Glomerular endothelial cell (primary cell): ENCODE data around the gene MYO1B. TPM values are rescaled to one million over a fixed set of nuclear protein-coding genes. Genes with fewer than 3 reads are reported as not detected.

Source experiments
- DNase-seq: peaks from one replicate; pipeline ENCODE4 v3.0.0-alpha.2; 2011; ENCODE audit warnings: low read depth, low spot score; ENCODE audit errors: extremely low read depth
- total RNA-seq: library from RNA; depleted of rRNA; stranded (reverse); fragments of >200 nt; gene quantifications from 2 replicates; pipeline ENCODE4 v1.2.3, GENCODE V29; 2015

The MYO1B gene
- total RNA-seq, 1 donor from 2014 or later = 232 TPM

DNA sequence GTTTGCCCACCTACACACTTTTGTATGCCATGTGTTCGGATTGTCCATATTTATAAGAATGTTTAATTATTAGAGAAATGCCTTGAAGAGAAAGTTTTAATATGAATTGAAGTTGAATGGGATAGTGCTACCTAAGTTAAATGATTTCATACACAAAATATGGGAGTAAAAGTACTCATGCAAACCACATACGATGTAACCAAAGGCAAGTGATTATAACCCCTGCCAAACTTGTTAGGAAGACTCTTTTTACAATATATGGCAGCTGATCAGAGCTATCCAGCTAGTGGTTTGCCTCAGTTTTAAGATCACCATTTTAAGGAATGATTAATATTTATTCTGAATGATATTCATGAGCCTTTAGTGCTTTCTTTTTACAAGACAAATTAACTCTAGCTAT, 106.7 kb downstream of the MYO1B start:
- no peak for DNase-seq

DNA sequence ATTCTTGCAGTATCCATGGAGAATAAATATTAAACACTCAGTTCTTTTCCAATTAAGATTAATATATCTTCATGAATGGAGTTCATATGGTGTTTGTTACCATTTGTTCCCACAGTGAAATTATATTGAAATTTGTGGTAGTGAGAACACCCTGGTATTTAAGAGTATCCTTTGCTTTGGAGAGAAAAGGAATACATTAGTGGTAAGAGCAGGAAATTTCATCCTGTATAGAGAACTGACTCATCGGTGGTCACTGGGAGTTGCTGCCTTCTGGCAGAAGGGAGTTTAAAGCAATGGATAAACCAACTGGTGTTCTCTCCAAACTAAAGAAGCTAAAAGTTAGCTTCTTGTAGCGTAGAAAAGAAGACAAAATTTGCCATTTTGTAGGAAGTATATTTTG, 107.3 kb downstream of the MYO1B start:
- no peak for DNase-seq

DNA sequence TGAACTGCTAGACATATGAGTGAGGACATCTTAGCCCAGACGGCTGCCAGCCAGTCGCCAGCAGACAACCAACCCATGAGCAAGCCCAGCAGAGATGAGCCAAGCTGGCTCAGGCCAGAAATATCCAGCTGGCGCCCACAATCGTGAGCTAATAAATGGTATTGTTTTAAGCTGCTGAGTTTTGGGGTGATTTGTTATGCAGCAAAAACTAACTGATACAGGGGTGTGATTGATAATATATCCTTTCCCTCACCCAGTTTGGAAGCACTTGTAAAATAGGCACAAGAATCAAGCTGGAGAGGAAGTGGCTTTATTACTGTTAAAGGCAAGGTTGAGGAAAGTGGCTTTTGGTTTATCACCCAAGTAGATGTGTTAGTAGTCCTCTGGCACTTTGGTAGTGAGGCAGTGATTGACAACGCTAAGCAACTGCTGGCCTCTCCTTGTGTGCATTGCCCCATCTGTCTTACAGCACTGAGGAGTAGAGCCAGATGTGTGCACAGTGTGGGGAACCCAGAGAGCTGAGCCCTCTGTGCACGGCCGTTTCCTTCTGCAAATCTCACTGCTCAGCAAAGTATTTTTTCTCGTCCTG, 110.1 kb downstream of the MYO1B start:
- no peak for DNase-seq

DNA sequence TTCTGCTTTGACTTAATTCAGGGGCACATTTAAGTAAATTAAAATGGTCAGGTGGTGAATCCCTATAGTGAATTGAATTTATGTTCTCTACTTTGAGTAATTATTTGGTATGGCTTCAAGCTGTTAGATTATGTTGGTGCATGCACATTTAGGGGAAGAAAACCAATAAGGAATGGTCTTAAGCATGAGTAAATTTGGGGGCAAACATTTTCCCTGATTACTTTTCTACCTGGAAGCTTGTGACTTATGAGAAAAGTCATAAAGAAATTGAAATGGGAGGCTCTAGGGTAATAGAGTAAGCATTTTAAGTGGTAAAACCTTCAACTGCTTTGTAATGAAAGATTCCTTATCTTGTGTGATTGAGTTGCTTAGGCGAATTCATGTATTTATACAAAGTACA, 112.5 kb downstream of the MYO1B start:
- DNase-seq = no peak

DNA sequence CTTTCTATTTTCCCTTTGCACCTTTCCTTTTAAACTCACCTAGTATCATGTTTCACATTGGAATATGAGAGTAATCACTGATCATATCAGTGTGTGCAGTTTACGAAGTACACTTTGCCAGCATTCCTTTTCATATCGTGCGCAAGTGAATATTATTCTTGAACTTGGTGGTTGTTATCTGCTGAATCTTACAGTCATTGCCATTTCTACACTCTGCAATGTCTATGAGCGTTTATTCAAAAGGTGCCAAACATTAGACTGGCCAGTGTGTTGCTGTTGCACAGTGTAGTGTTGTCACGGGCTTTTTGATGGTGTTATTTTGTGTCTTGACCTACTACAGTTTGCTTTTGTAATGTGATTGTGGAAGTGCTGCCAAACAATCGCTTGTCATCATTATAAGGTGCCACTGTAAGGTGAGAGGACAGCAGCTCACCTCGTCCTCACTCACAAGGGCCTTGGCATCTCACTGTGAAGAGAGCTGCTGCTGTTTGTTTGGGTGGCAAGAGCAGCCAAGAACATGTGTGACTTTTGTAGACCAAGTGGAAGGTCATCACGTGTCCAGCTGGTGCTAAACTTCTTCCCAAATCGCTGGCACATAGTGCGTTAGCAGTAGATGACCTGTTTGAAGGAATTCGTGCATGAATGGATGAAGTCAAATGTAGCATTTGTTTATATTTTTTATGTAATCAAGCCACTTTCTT, 113.3 kb downstream of the MYO1B start:
- DNase-seq = no peak

DNA sequence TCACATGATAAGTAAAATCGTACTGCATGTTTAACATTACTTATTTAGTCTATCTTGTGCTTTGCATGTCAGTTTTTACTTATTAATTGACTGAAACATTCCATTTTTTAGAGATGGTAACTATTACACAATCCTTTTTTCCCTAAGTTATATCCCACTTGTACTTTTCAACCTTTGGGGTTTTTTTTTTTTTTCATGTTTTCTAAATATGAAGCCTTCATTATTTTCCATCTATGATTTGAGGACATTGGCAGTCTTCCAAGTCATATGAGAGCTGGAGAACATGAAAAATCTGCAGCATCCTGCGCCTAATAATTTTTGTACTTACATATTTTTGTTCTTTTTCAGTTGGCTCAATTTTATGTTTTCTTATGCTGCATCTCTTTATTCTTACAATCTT, 113.9 kb downstream of the MYO1B start:
- no peak for DNase-seq

DNA sequence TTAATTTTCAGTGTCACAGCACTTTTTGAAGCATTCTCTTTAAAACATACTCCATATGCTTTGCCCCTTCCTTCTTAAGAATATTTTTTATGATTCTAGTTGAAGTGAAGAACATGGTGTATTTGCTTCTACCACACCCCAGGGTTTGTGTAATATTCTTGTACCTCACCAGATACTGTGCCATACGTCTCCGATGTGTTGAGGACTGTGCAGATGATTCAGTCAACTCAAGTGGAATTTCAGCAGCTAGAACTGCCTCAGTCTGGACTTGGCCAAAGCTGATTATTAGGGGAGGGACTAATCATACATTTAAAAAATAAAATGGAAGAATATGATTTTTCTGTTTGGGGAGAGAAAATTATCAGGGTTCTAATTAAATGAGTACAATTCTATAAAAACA, 115.7 kb downstream of the MYO1B start:
- DNase-seq = no peak

DNA sequence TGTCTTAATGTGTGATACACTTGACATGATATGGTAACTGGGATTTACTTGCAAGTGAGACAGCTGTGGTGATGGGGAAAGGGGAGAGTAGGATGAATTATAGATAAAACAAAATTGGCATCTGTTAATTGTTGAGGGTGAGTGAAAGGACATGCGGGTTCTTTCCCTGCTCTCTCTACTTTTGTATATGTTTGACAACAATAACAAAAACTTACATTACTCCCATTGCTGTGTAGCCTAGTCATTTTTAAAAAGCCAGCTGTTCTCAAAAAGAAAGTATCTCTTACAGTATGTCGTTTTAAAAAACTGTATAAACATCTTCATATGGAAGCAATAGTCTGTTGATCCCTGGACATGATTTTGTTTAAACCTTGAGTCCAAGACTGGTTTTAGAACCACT, 117.6 kb downstream of the MYO1B start:
- DNase-seq = no peak

DNA sequence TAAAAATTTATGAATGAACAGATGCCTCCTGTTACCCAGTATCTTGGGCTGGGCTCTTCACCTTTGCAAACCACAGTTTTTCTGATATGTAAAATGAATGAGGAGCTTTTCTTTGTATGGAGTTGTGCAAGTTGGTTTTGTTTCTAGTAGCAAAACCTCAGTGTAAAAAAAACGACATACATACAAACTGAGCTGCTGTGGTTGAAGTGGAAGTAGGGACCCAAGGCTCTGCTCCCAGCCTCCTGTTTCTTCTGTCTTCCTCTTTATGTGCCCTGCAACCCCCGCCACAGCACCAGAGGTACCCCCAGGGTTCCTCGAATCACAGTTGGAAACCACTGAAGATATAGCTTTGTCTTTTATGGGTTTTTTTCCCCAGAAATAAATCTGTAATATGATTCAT, 118.1 kb downstream of the MYO1B start:
- DNase-seq = no peak

DNA sequence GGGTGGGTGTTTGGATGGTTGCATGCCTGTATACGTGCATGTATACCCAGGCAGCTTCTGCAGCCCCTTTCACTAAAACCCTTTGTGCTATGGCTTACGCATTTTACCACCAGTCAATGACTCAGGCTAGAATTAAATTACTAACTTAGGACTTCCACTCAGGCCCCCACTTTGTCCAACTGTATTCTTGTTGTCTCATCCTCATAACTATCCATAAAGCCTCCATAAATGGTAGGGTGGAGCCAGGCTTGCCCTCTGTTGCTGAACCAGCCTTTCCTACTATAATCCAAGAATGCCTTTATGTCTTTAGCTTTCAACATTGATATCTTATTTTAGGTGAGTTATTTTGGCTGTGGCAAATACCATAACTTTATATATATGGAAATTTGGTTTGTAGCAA, 119.9 kb downstream of the MYO1B start:
- no peak for DNase-seq

DNA sequence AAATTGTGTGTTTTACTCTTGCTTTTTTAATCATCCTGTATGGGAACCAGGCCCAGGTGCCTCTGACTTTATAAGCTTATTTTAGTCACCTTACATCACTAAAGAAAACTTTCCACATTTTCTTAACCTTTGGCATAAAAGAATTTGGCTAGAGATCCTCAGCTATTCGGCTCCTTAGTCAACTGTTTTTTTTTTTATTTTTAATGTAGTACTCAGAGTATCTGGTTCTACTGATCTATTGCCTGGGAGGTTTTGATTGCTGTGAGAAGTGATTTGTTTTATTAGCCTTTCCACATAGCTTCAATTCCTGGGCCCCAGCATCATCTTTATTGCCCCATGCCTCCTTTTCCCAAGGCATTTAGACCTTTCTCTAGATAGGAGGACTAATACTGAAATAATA, 121.0 kb downstream of the MYO1B start:
- no peak for DNase-seq

DNA sequence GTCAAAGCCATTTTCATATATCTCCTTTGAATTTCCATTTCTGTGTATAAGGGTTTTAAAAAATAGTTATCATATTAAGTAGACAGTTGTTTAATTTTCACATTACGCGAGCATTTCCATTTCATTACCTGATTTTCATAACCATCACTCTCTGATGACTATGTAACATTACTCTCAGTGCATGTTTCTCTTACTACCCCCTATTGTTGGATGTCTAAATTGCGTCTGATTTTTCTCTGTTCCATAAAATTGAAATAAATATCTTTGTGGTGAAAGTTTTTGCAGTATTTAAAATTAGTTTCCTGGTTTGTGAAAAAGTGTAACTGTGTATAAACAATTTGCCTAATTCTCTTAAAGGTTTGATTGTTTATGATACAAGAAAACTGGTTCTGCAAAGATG, 123.8 kb downstream of the MYO1B start:
- no peak for DNase-seq

DNA sequence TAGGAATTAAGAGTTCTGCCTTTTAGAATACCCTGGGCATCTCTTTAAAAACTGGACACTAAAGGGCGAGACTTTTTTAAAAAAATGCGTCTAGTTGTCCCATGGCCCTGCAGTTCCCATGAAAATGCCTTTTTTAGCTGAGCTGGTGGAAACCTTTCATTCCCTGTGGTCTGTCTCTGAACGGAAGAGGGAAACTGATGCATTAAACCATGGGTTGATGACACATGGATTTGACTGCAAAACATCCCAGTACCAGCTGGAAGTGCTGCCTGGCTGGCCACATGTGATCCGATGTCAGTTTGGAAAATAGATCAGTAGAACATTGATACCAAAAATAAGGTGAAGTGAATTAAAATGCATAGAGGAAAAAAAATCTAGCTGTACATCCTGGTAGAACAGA, 129.2 kb downstream of the MYO1B start:
- DNase-seq = no peak

DNA sequence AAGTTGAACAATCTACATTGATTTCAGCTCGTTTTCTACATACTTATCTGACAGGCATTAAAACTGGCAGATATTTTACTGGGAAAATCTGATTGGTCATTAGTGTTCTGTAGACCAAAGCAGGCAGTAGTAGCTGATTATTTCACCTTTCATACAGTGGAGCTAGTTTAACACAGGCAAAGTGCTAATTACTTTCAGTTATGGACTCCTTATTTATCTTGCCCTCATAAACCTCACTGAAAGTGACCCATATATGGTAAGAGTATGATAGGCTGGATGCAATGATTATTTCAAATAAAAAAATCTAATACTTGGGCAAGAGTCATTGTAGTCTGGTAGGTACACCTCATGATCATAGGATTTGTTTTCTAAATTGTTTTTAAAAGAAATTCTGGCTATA, 129.7 kb downstream of the MYO1B start:
- DNase-seq = no peak

DNA sequence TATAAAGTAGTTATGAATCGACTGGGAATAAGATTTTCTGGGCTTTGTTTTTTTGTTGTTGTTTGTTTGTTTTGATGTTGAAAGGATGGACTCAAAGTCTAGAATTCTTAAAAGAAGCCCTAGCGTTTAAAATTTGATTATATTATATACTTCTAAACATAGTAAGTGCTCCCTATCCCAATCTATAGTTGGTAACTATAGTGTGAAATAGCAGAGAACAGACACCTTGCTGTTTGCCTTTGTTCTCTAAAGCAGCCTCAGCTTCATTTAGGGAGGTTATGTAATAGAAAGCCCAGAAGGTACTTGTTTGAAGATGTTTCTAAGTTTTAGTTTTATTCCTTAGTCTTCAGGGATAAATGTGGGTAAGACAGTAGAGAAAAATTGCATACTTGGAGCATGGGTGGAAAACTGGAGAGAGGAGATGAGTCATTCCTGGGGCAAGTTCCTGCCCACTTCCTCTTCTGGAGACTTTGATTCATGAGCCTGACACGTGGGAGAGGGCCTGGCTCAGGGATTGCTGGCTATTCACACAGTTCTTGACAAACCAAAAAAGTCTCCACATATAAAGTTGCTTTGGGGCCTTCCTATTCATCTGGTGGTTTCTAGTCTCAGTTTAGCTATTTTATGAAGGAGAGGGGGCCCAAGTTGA, 131.9 kb downstream of the MYO1B start:
- no peak for DNase-seq

DNA sequence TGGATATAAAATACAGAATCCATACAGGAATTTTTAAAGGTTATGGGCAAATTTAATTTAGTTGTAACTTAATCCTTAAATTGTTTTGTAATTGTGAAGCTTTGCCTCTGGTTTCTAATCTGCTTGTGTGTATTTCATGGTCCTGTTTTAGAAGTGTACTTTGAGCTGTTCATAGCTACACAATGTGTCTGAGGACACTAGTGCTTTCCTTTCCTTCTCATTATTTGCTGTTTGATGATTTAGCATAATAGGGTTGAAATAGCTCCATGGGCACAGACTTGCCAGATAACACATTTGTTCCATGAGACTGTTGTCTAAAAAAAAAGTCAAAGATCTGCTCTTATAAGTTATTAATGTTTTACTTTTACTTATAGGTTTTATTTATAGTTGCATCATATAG, 134.2 kb downstream of the MYO1B start:
- no peak for DNase-seq

DNA sequence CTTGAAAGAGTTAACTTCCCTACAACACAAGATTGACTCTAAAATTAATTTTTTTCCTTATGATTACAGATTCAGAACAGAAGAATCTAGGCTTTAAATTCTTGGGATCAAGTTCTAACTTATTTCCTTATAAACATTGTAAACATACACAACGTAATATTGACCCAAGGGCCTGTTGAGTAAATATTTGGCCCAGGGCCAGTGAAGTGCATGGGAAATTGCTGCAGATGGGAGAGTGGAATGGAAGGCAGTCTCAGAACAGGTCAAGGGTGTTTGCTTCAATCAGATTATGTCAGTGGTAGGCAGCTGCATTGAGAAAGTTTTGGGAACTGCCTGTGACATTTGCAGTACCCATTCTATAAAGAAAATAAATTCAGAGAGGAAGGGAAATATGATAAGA, 137.6 kb downstream of the MYO1B start:
- no peak for DNase-seq

DNA sequence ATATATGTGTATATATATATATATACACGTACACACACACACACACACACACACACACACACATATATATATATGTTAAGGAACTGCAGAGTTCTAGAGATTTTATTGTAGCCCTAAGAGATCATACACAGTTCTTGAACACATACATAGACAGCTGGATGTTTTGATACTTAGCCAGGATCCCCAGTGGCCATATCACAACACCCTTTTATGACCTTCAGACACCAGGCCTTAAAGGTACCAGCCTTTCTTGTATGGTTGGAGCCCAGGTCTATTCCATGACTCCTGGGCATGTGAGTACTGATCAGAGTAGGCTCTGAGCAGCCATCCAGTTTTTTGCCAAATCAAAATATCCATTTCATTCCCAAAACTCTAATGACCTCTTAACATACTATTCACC, 138.3 kb downstream of the MYO1B start:
- DNase-seq = no peak

DNA sequence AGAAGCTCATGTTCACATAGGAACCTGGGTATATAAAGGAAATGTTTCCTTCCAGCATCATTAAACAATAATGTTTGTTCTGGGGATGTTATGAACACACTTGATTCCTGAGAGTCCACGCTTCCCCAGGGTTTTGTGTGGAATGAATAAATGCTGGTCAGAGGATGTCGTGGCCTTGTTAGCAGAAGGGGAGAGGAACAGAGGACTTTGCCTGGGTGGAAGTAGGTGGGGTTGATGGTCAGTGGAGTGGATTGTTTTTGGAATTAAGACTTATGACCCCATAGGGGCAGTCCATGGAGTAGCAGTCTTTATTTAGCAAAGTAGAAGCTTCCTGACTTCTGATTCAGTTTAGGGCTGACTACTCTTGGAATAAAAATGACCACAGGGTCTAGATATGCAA, 139.6 kb downstream of the MYO1B start:
- no peak for DNase-seq

DNA sequence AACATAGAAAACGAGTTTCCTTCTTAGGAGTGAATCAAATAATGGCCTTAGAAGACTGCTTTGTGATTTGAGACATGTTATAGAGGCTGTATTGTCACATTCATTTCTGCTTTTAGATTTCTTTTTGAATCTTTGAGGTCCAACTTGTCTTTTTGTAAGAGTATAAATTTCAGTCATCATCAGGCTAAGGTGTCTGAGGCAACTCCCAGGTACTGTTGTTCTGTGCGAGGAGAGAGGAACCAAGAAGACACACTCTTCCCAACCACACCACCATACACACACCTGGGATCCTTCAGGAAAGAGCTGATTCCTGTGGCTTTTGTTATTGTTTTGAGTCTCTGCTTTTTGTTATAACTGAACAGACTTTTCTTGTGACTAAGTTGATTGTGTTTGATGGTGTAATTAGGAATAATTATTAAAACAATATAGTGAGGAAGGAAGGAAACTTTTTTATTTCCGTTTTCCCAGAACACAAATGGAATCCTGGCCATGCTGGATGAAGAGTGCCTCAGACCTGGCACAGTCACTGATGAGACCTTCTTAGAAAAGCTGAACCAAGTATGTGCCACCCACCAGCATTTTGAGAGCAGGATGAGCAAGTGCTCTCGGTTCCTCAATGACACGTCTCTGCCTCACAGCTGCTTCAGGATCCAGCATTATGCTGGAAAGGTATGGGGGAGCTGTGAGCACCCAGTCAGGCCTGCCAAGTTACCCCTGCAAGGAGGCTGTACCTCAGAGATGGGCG, 140.4 kb downstream of the MYO1B start:
- DNase-seq = no peak

DNA sequence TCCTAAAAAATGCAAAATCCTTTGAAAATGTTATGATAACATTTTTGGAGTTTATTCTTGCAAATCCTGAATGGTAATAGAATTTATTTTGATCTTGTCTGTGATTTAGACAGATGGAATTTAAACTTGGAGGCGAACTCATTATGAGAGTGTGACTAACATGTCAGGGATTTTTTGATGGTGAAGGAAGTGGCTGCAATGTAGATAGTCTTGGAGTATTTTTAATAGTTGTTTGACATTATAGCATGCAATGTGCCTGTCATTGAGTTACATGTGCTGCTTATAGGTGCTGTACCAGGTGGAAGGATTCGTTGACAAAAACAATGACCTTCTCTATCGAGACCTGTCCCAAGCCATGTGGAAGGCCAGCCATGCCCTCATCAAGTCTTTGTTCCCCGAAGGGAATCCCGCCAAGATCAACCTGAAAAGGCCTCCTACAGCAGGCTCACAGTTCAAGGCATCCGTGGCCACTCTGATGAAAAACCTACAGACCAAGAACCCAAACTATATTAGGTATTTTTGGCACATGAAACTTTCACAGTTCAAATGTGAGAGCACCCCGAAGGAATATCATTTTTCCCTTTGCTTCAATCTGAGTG, 141.8 kb downstream of the MYO1B start:
- DNase-seq = no peak
